GM12878 (cell line): ENCODE data around the gene DDIT4. TPM values are rescaled to one million over a fixed set of nuclear protein-coding genes. Genes with fewer than 3 reads are reported as not detected.
A peak's percentile ranks its signal among the peaks of the same experiment; 100 is the strongest.

ENCODE experiments used
- DPF2 ChIP-seq: fragments of 450-650 bp; IDR thresholded peaks from 2 replicates; pipeline ENCODE4 v1.6.1; 2017; ENCODE audit warnings: mild to moderate bottlenecking
- ESRRA ChIP-seq: IDR thresholded peaks from 2 replicates; pipeline ENCODE4 v1.6.1; 2012; ENCODE audit warnings: mild to moderate bottlenecking, low read length, improper control_type of control experiment
- IKZF1 ChIP-seq: fragments of 450-650 bp; conservative IDR thresholded peaks from 2 replicates; pipeline ENCODE4 v1.6.1; 2017; ENCODE audit warnings: antibody characterized with exemption, mild to moderate bottlenecking
- MTA3 ChIP-seq: IDR thresholded peaks from 2 replicates; pipeline ENCODE4 v1.6.1; 2012; ENCODE audit warnings: low read length, inconsistent platforms, borderline replicate concordance
- TBL1XR1 ChIP-seq: IDR thresholded peaks from 2 replicates; pipeline ENCODE4 v1.6.1; 2012; ENCODE audit warnings: low read depth, low read length, improper control_type of control experiment
- YBX1 ChIP-seq: fragments of 450-650 bp; IDR thresholded peaks from 2 replicates; pipeline ENCODE4 v1.6.1; 2016; ENCODE audit warnings: antibody characterized with exemption
- polyA plus RNA-seq, 11 experiments: library from polyadenylated mRNA; depleted of rRNA in 4 of 11; unstranded in 6 of 11; stranded (reverse) in 5 of 11; fragments of >200 nt; fragmentation: Nextera tagmentation in 4 of 11; fragmentation: Illumina TruSeq in 1 of 11; extraction: Ambion mirVana in 4 of 11; extraction: Trizol in 1 of 11; gene quantifications; 1 replicate in 1 of 11; 2 replicates in 10 of 11; pipeline versions ENCODE4 v1.2.1 to v1.2.3, GENCODE V29; 2011 to 2016; ENCODE audit warnings: inconsistent platforms in 2 of 11, missing spikeins in 2 of 11, low read depth in 1 of 11
- total RNA-seq, 4 experiments: library from RNA; depleted of rRNA in 3 of 4; stranded (reverse); fragments of >200 nt in 3 of 4; fragmentation: Illumina TruSeq in 1 of 4; extraction: Trizol in 1 of 4; gene quantifications; 2 replicates each; pipeline versions ENCODE4 v1.2.1 to v1.2.3, GENCODE V29; 2013 to 2021
- TF ChIP-seq, protein P1 (sequence below): fragments of 450-650 bp; IDR thresholded peaks from 2 replicates; pipeline ENCODE4 v1.6.1; 2017; ENCODE audit warnings: mild to moderate bottlenecking, moderate library complexity
- TF ChIP-seq, protein P2 (sequence below): IDR thresholded peaks from 2 replicates; pipeline ENCODE4 v1.6.1; 2011; ENCODE audit warnings: mild to moderate bottlenecking, low read depth, low read length, moderate library complexity; ENCODE audit not compliant: insufficient replicate concordance

The DDIT4 gene
- total and polyA plus RNA-seq, 10 of the 15 experiments (the other 5 are each of a cell fraction or from before 2014, with no cell fraction given) = 2.1 to 277 (median 183) TPM

DNA sequence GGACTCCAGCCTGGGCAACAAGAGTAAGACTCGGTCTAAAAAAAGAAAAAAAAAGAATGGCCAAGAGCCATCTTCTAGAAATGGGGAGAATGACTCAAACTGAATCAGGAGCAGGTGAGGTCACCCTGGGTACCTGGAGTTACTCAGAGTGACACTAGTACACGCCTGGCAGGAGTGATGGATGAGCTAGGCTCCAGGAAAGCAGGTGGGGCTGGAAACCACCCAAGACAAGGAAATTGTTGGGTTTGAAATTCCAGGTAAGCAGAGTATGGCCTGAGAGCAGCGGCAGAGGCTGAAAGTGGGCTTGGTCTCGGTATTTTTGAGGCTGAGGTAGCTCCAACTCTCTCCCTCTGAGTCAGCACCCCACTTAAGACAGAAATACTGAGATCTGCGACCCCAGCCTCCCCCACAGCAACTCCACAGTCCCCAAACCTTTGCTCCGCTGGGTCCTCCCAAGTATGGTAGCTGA, 18.5 kb downstream of the DDIT4 start (continued):
- TF ChIP-seq, protein P1, sequence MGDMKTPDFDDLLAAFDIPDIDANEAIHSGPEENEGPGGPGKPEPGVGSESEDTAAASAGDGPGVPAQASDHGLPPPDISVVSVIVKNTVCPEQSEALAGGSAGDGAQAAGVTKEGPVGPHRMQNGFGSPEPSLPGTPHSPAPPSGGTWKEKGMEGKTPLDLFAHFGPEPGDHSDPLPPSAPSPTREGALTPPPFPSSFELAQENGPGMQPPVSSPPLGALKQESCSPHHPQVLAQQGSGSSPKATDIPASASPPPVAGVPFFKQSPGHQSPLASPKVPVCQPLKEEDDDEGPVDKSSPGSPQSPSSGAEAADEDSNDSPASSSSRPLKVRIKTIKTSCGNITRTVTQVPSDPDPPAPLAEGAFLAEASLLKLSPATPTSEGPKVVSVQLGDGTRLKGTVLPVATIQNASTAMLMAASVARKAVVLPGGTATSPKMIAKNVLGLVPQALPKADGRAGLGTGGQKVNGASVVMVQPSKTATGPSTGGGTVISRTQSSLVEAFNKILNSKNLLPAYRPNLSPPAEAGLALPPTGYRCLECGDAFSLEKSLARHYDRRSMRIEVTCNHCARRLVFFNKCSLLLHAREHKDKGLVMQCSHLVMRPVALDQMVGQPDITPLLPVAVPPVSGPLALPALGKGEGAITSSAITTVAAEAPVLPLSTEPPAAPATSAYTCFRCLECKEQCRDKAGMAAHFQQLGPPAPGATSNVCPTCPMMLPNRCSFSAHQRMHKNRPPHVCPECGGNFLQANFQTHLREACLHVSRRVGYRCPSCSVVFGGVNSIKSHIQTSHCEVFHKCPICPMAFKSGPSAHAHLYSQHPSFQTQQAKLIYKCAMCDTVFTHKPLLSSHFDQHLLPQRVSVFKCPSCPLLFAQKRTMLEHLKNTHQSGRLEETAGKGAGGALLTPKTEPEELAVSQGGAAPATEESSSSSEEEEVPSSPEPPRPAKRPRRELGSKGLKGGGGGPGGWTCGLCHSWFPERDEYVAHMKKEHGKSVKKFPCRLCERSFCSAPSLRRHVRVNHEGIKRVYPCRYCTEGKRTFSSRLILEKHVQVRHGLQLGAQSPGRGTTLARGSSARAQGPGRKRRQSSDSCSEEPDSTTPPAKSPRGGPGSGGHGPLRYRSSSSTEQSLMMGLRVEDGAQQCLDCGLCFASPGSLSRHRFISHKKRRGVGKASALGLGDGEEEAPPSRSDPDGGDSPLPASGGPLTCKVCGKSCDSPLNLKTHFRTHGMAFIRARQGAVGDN = 0 out of 2 replicates have a peak, but pooled peaks have one; percentile 24
- 0 out of 2 replicates have a peak, but pooled peaks have one; percentile 57 for TF ChIP-seq MTA3
- no peak for TF ChIP-seq YBX1
- TF ChIP-seq DPF2 = peak; percentile 52; the same call in 1 of the 2 replicates
- TF ChIP-seq, protein P2, sequence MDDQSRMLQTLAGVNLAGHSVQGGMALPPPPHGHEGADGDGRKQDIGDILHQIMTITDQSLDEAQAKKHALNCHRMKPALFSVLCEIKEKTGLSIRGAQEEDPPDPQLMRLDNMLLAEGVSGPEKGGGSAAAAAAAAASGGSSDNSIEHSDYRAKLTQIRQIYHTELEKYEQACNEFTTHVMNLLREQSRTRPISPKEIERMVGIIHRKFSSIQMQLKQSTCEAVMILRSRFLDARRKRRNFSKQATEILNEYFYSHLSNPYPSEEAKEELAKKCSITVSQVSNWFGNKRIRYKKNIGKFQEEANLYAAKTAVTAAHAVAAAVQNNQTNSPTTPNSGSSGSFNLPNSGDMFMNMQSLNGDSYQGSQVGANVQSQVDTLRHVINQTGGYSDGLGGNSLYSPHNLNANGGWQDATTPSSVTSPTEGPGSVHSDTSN = peak; percentile 77
- peak; percentile 50 for TF ChIP-seq IKZF1
- TF ChIP-seq TBL1XR1 = no peak
- TF ChIP-seq ESRRA = no peak
